Peyer's patch (tissue), 4 donors: ENCODE measurements around the gene SLC18A3. TPM values are rescaled to one million over a fixed set of nuclear protein-coding genes. Genes with fewer than 3 reads are reported as not detected.

Experiments
- DNase-seq, 3 donors: peaks; one replicate each; pipeline ENCODE4 v3.0.0-alpha.2; 2017 to 2019
- H3K27ac ChIP-seq, 4 donors: fragments of 200-600 bp; sonication (generic); one replicate each; pipeline ENCODE4 v1.5.1; 2016 to 2019
- H3K27me3 ChIP-seq, 2 donors: fragments of 200-600 bp; sonication (generic); one replicate each; pipeline ENCODE4 v1.5.1; 2019
- H3K36me3 ChIP-seq, 3 donors: fragments of 200-600 bp; sonication (generic); one replicate each; pipeline ENCODE4 v1.5.1; 2016 to 2019
- H3K4me1 ChIP-seq, 4 donors: fragments of 200-600 bp; sonication (generic); one replicate each; pipeline ENCODE4 v1.5.1; 2016 to 2019
- H3K4me3 ChIP-seq, 4 donors: fragments of 200-600 bp; sonication (generic); 1 replicate in 3 of 4; 2 replicates in 1 of 4; pipeline ENCODE4 v1.5.1; 2016 to 2019; ENCODE audit warnings: mild to moderate bottlenecking in 1 of 4
- H3K9me3 ChIP-seq, 4 donors: fragments of 200-600 bp; sonication (generic); one replicate each; pipeline ENCODE4 v1.5.1; 2016 to 2019; ENCODE audit warnings: mild to moderate bottlenecking in 1 of 4
- POLR2A ChIP-seq, 2 donors: fragments of 450-650 bp; IDR thresholded peaks; one replicate each; pipeline ENCODE4 v1.5.1; 2017; ENCODE audit warnings: antibody characterized with exemption in 2 of 2, mild to moderate bottlenecking in 2 of 2, moderate library complexity in 2 of 2
- total RNA-seq, 4 donors: library from RNA; depleted of rRNA; stranded (reverse); fragments of >200 nt; gene quantifications; one replicate each; pipeline ENCODE4 v1.1.0, GENCODE V29; 2016
- TF ChIP-seq, protein P1 (sequence below), 6 experiments: fragments of 450-650 bp in 4 of 6; fragments of 200-600 bp in 2 of 6; sonication (generic) in 1 of 6; IDR thresholded peaks; one replicate each; pipeline ENCODE4 v1.5.1; 2017 to 2019; ENCODE audit warnings: antibody characterized with exemption in 6 of 6, mild to moderate bottlenecking in 3 of 6, moderate library complexity in 1 of 6

The SLC18A3 gene
- total RNA-seq, 4 donors from 2014 or later = 0.47 TPM; not detected in 3

DNA sequence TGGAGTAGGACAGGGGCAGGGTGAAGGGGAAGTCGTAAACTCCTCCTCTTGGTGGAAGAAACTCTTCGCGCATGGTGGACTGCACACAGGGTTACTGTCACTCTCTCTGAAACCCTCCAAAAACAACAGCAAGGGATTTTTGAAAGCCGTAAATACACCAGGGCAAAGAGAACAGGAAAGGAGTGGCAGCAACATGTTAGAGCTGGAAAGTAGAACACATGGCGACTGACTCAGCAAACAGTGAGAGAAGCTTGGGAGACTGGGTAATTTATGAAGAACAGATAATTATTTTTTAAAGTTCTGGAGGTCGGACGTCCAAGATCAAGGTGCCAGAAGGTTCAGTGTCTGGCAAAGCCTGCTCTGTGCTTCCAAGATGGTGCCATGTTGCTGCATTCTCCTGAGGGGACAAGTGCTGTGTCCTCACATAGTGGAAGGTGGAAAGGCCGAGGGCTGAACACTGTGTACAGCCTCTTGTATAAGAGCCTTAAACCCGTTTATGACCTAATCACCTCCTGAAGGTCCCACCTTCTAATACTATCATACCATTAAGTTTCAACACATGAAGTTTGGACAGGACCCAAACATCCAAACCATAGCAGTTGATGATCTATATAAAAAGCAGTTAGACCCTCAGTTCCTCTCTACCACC is 46.9 kb downstream of the SLC18A3 start:
- TF ChIP-seq, protein P1, sequence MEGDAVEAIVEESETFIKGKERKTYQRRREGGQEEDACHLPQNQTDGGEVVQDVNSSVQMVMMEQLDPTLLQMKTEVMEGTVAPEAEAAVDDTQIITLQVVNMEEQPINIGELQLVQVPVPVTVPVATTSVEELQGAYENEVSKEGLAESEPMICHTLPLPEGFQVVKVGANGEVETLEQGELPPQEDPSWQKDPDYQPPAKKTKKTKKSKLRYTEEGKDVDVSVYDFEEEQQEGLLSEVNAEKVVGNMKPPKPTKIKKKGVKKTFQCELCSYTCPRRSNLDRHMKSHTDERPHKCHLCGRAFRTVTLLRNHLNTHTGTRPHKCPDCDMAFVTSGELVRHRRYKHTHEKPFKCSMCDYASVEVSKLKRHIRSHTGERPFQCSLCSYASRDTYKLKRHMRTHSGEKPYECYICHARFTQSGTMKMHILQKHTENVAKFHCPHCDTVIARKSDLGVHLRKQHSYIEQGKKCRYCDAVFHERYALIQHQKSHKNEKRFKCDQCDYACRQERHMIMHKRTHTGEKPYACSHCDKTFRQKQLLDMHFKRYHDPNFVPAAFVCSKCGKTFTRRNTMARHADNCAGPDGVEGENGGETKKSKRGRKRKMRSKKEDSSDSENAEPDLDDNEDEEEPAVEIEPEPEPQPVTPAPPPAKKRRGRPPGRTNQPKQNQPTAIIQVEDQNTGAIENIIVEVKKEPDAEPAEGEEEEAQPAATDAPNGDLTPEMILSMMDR (IDR thresholded peaks at IDR 0.05) = no peak
- TF ChIP-seq POLR2A (IDR thresholded peaks at IDR 0.05) = no peak
- H3K9me3 ChIP-seq = peaks cover 0 to 4% (median 0%) of the 10 kb centered on the region in 4 donors
- no peaks in the 10 kb centered on the region for H3K36me3 ChIP-seq
- H3K27me3 ChIP-seq = no peaks in the 10 kb centered on the region
- DNase-seq = no peak
- no peak overlapping the region for H3K4me3 ChIP-seq
- peaks cover 0 to 4% (median 0%) of the 10 kb centered on the region in 4 donors for H3K4me1 ChIP-seq
- no peak overlapping the region for H3K27ac ChIP-seq

DNA sequence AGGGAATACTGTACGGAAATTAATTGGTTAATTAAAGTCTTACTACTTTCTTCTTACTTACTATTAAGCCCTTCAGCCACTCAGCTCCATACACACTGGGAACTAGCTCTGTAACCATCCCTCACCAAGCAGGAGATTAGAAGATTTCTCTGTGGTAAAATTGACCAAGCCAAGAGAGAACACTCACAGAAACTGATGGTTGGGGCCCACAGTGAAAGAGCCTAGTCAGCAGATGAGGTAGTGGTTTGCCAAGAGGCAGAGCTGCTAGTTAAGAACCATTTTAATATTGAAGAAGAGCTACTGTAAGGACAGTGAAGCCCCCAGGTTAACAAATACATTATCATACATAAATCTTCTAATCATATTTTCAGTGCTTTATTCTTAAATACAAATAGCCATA is 47.5 kb downstream of the SLC18A3 start:
- peaks cover 0 to 3% (median 0%) of the 10 kb centered on the region in 4 donors for H3K4me1 ChIP-seq
- TF ChIP-seq, protein P1 (IDR thresholded peaks at IDR 0.05) = no peak
- no peak for TF ChIP-seq POLR2A (IDR thresholded peaks at IDR 0.05)

DNA sequence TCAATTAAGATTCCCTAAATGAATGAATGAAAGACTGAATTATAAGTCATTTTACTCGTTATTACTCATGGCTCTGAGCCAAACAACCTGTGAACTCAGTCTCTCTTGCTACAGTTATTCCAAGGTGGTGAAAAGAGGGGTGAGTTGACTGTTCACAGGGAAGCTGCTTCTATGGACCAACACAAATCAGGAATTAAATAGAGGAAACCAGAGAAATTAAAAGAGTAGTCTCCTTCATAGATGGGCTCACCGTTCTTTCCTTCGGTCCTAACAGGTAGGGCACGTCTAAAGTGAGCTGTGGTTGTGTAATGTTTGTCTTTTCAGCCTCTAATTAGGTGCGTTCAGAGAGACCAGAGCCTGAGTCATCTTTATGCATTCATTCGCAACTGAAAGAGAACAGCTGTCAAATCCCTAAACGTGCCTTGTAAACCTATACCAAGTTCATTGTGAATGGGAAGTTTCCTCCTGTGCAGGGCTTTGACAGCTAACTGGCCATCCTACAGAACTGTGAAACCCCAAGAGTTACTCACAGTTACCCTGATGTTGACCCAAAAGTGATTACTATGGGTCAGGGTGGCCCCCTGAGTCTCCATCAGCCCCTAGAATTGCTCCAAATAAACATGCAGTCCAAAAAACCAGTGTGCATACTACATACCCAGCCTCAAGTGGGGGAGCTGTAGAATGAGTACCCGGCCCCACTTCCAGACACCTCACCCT is 51.2 kb downstream of the SLC18A3 start:
- no peak overlapping the region for H3K27ac ChIP-seq
- H3K9me3 ChIP-seq = peaks cover 0 to 8% (median 0%) of the 10 kb centered on the region in 4 donors
- no peak overlapping the region for H3K4me3 ChIP-seq
- H3K36me3 ChIP-seq = no peaks in the 10 kb centered on the region
- H3K27me3 ChIP-seq = no peaks in the 10 kb centered on the region
- TF ChIP-seq, protein P1 (IDR thresholded peaks at IDR 0.05) = no peak
- no peak for TF ChIP-seq POLR2A (IDR thresholded peaks at IDR 0.05)
- DNase-seq = no peak
- H3K4me1 ChIP-seq = no peaks in the 10 kb centered on the region

More for the DNA sequence above, 47.5 kb downstream of the SLC18A3 start:
- DNase-seq = no peak
- Histone ChIP-seq H3K4me3 (no peak overlapping the region), H3K9me3 (peaks cover 0 to 4% (median 0%) of the 10 kb centered on the region in 4 donors), H3K27me3 (no peaks in the 10 kb centered on the region), H3K27ac (no peak overlapping the region), H3K36me3 (no peaks in the 10 kb centered on the region)

Other genes starting within 250 kb of the SLC18A3 start
- gene DRGX, start 214.2 kb upstream of the SLC18A3 start, total RNA-seq = not detected
- 10 to 100 TPM; 17.9 to 33.0 (median 26.5) TPM for gene ERCC6, start 71.2 kb upstream of the SLC18A3 start, total RNA-seq
- 1 to 10 TPM in 3 of 4 donors, not detected in 1; 2.1 to 3.8 (median 3.4) TPM for gene CHAT, start 3.7 kb downstream of the SLC18A3 start, total RNA-seq
- gene C10orf53, start 69.3 kb downstream of the SLC18A3 start, total RNA-seq = not detected
- 1 to 10 TPM; 1.7 to 4.3 (median 3.0) TPM for gene OGDHL, start 152.0 kb downstream of the SLC18A3 start, total RNA-seq